SK-N-SH (cell line): ENCODE measurements around the gene GRK3.

ENCODE experiments used
- TF ChIP-seq, protein P1 (sequence below): fragments of 200-600 bp; sonication (generic); IDR thresholded peaks from 2 replicates; pipeline ENCODE4 v1.6.1; 2017; ENCODE audit warnings: antibody characterized with exemption, mild to moderate bottlenecking, moderate library complexity
- TF ChIP-seq, protein P2 (sequence below): IDR thresholded peaks from 2 replicates; pipeline ENCODE4 v1.6.1; 2012; ENCODE audit warnings: mild to moderate bottlenecking, low read depth, low read length, moderate library complexity

- TF ChIP-seq, protein P1, sequence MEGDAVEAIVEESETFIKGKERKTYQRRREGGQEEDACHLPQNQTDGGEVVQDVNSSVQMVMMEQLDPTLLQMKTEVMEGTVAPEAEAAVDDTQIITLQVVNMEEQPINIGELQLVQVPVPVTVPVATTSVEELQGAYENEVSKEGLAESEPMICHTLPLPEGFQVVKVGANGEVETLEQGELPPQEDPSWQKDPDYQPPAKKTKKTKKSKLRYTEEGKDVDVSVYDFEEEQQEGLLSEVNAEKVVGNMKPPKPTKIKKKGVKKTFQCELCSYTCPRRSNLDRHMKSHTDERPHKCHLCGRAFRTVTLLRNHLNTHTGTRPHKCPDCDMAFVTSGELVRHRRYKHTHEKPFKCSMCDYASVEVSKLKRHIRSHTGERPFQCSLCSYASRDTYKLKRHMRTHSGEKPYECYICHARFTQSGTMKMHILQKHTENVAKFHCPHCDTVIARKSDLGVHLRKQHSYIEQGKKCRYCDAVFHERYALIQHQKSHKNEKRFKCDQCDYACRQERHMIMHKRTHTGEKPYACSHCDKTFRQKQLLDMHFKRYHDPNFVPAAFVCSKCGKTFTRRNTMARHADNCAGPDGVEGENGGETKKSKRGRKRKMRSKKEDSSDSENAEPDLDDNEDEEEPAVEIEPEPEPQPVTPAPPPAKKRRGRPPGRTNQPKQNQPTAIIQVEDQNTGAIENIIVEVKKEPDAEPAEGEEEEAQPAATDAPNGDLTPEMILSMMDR: no peak
- TF ChIP-seq, protein P2, sequence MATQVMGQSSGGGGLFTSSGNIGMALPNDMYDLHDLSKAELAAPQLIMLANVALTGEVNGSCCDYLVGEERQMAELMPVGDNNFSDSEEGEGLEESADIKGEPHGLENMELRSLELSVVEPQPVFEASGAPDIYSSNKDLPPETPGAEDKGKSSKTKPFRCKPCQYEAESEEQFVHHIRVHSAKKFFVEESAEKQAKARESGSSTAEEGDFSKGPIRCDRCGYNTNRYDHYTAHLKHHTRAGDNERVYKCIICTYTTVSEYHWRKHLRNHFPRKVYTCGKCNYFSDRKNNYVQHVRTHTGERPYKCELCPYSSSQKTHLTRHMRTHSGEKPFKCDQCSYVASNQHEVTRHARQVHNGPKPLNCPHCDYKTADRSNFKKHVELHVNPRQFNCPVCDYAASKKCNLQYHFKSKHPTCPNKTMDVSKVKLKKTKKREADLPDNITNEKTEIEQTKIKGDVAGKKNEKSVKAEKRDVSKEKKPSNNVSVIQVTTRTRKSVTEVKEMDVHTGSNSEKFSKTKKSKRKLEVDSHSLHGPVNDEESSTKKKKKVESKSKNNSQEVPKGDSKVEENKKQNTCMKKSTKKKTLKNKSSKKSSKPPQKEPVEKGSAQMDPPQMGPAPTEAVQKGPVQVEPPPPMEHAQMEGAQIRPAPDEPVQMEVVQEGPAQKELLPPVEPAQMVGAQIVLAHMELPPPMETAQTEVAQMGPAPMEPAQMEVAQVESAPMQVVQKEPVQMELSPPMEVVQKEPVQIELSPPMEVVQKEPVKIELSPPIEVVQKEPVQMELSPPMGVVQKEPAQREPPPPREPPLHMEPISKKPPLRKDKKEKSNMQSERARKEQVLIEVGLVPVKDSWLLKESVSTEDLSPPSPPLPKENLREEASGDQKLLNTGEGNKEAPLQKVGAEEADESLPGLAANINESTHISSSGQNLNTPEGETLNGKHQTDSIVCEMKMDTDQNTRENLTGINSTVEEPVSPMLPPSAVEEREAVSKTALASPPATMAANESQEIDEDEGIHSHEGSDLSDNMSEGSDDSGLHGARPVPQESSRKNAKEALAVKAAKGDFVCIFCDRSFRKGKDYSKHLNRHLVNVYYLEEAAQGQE: no peak
Measured at GRCh38 chr22:25744694-25745093, 180.2 kb downstream of the GRK3 start.
